NCI-H345 treated with DMSO at 0.1 percent for 48 hours (cell line): ENCODE measurements around the gene CPED1.
A peak's percentile ranks its signal among the peaks of the same experiment; 100 is the strongest.
"Not testable (repeated sequence)": the region's sequence is repeated elsewhere in the genome, so short reads cannot be mapped to it uniquely, and the experiment has no call there.

ENCODE experiments used
- DNase-seq: peaks from one replicate; lab custom pipeline; 2025; ENCODE audit not compliant: unreplicated experiment; lab: John Stamatoyannopoulos, UW

Gene CPED1

GRCh38 chr7:121062671-121063279 is 74.3 kb downstream of the CPED1 start:
- DNase-seq: no peak

GRCh38 chr7:121067717-121068116 is 79.2 kb downstream of the CPED1 start:
- not testable (repeated sequence) for DNase-seq

- no peak for DNase-seq
These were observed 81.0 kb downstream of the CPED1 start for GRCh38 chr7:121069346-121070100.

GRCh38 chr7:121071132-121071531 is 82.6 kb downstream of the CPED1 start:
- DNase-seq: no peak

GRCh38 chr7:121071662-121072061 is 83.2 kb downstream of the CPED1 start:
- no peak for DNase-seq

- DNase-seq: no peak
These were observed 84.3 kb downstream of the CPED1 start for GRCh38 chr7:121072826-121073225.

- DNase-seq: no peak
These were observed 85.1 kb downstream of the CPED1 start for GRCh38 chr7:121073463-121074099.

GRCh38 chr7:121075424-121075841 is 86.9 kb downstream of the CPED1 start:
- not testable (repeated sequence) for DNase-seq

GRCh38 chr7:121075952-121076349 is 87.4 kb downstream of the CPED1 start:
- DNase-seq: no peak

GRCh38 chr7:121076350-121077164 is 88.0 kb downstream of the CPED1 start:
- no peak for DNase-seq

- no peak for DNase-seq
These were observed 88.7 kb downstream of the CPED1 start for GRCh38 chr7:121077165-121077630.

- DNase-seq: no peak
These were observed 90.3 kb downstream of the CPED1 start for GRCh38 chr7:121078701-121079227.

- DNase-seq: no peak
These were observed 91.1 kb downstream of the CPED1 start for GRCh38 chr7:121079425-121080169.

GRCh38 chr7:121080257-121080912 is 91.9 kb downstream of the CPED1 start:
- no peak for DNase-seq

GRCh38 chr7:121080913-121081326 is 92.4 kb downstream of the CPED1 start:
- no peak for DNase-seq

GRCh38 chr7:121081327-121081936 is 92.9 kb downstream of the CPED1 start:
- DNase-seq: peak; percentile 26

- no peak for DNase-seq
These were observed 94.0 kb downstream of the CPED1 start for GRCh38 chr7:121082400-121083101.

GRCh38 chr7:121083138-121083789 is 94.8 kb downstream of the CPED1 start:
- no peak for DNase-seq
